H1 (cell line): ENCODE results near the gene PROSER2. TPM values are rescaled to one million over a fixed set of nuclear protein-coding genes. Genes with fewer than 3 reads are reported as not detected.

Experiments used
- CTCF ChIA-PET: fragments of 300-600 bp; sonication (Branson Sonifier 250); formaldehyde crosslinking; loops from one replicate; lab custom pipeline; 2021; ENCODE audit not compliant: partially characterized antibody; lab: Charles Lee
- POLR2A ChIA-PET: fragments of 300-600 bp; sonication (Branson Sonifier 250); formaldehyde crosslinking; loops from one replicate; lab custom pipeline; 2021; ENCODE audit warnings: inconsistent platforms; ENCODE audit not compliant: partially characterized antibody; lab: Charles Lee
- DNase-seq, 2 experiments: peaks; one replicate each; pipeline versions ENCODE4 v3.0.0 to v3.0.0-alpha.2; 2010 to 2022; ENCODE audit warnings: low spot score in 2 of 2, low read depth in 1 of 2, mixed read lengths in 1 of 2
- FAIRE-seq: peaks from 2 replicates; lab custom pipeline; 2011; peaks lifted over from hg19 to GRCh38; lab: Jason Lieb, UNC
- H2AFZ ChIP-seq: 2 replicates; pipeline ENCODE4 v1.8.1; 2012; ENCODE audit warnings: low read length, inconsistent platforms
- H2AK5ac ChIP-seq: 2 replicates; pipeline ENCODE4 v1.6.1; 2013; ENCODE audit warnings: low read depth, low read length
- H2BK120ac ChIP-seq: replicated peaks from 2 replicates; pipeline ENCODE3; 2013; ENCODE audit warnings: low read depth, low read length, inconsistent platforms
- H2BK12ac ChIP-seq: 2 replicates; pipeline ENCODE4 v1.6.1; 2013; ENCODE audit warnings: low read depth, low read length
- H2BK15ac ChIP-seq: 2 replicates; pipeline ENCODE4 v1.6.1; 2013; ENCODE audit warnings: low read length
- H2BK20ac ChIP-seq: 2 replicates; pipeline ENCODE4 v1.6.1; 2013; ENCODE audit warnings: low read length
- H2BK5ac ChIP-seq: 2 replicates; pipeline ENCODE4 v1.6.1; 2013; ENCODE audit warnings: low read depth, low read length
- H3K14ac ChIP-seq: 2 replicates; pipeline ENCODE4 v1.6.1; 2013; ENCODE audit warnings: inconsistent platforms; ENCODE audit not compliant: insufficient read length
- H3K18ac ChIP-seq: 2 replicates; pipeline ENCODE4 v1.6.1; 2013; ENCODE audit warnings: low read length; ENCODE audit errors: extremely low read depth
- H3K23ac ChIP-seq: 2 replicates; pipeline ENCODE4 v1.6.1; 2013; ENCODE audit warnings: inconsistent platforms; ENCODE audit not compliant: insufficient read length
- H3K23me2 ChIP-seq: 2 replicates; pipeline ENCODE4 v1.6.1; 2013; ENCODE audit warnings: low read depth, low read length
- H3K27ac ChIP-seq: 2 replicates; pipeline ENCODE4 v1.6.1; 2011; ENCODE audit warnings: low read depth, low read length, inconsistent platforms
- H3K27me3 ChIP-seq, 4 experiments: replicated peaks in 1 of 4; 1 replicate in 1 of 4; 2 replicates in 3 of 4; pipeline versions ENCODE4 v1.6.1 to v1.8.1; 2011 to 2013; ENCODE audit warnings: low read length in 3 of 4, mild to moderate bottlenecking in 3 of 4, inconsistent platforms in 2 of 4, mixed read lengths in 2 of 4, moderate library complexity in 1 of 4; ENCODE audit not compliant: control insufficient read depth in 3 of 4, insufficient read depth in 3 of 4; ENCODE audit errors: extremely low read depth in 1 of 4
- H3K36me3 ChIP-seq, 4 experiments: 2 replicates each; pipeline versions ENCODE4 v1.6.1 to v1.8.1; 2011 to 2013; ENCODE audit warnings: mild to moderate bottlenecking in 4 of 4, low read length in 3 of 4, moderate library complexity in 2 of 4, control low read depth in 1 of 4, inconsistent platforms in 1 of 4; ENCODE audit not compliant: insufficient read depth in 4 of 4, control insufficient read depth in 2 of 4
- H3K4ac ChIP-seq: replicated peaks from 2 replicates; pipeline ENCODE3; 2013; ENCODE audit warnings: low read length, low read depth, mixed read lengths, inconsistent platforms; ENCODE audit not compliant: insufficient read length
- H3K4me1 ChIP-seq, 4 experiments: replicated peaks in 1 of 4; 1 replicate in 1 of 4; 2 replicates in 3 of 4; pipeline versions ENCODE4 v1.6.1 to v1.8.1; 2011 to 2013; ENCODE audit warnings: low read length in 3 of 4, inconsistent platforms in 2 of 4, mixed read lengths in 1 of 4; ENCODE audit not compliant: insufficient read depth in 4 of 4, control insufficient read depth in 3 of 4
- H3K4me2 ChIP-seq, 2 experiments: 2 replicates each; pipeline versions ENCODE4 v1.6.1 to v1.8.1; 2011 to 2013; ENCODE audit warnings: low read depth in 2 of 2, low read length in 2 of 2, control low read depth in 1 of 2, inconsistent platforms in 1 of 2, mild to moderate bottlenecking in 1 of 2; ENCODE audit not compliant: insufficient read depth in 1 of 2
- H3K4me3 ChIP-seq, 4 experiments: fragments of 200-600, 300-600 bp in 1 of 4; sonication (generic), shearing (Covaris generic), sonication (Bioruptor Twin) in 1 of 4; 2 replicates each; pipeline versions ENCODE4 v1.5.1 to v1.8.1; 2011 to 2016; ENCODE audit warnings: low read length in 4 of 4, low read depth in 3 of 4, control low read depth in 2 of 4, inconsistent platforms in 2 of 4, mild to moderate bottlenecking in 2 of 4, mixed read lengths in 1 of 4, moderate library complexity in 1 of 4; ENCODE audit not compliant: insufficient read depth in 2 of 4; ENCODE audit errors: extremely low read depth in 1 of 4
- H3K56ac ChIP-seq: replicated peaks from 2 replicates; pipeline ENCODE3; 2013; ENCODE audit warnings: low read depth, mild to moderate bottlenecking, mixed read lengths, low read length, inconsistent platforms; ENCODE audit not compliant: insufficient read length
- H3K79me1 ChIP-seq: 2 replicates; pipeline ENCODE4 v1.6.1; 2013; ENCODE audit warnings: low read depth, low read length, control low read depth
- H3K79me2 ChIP-seq, 2 experiments: 2 replicates each; pipeline versions ENCODE4 v1.6.1 to v1.8.1; 2012 to 2013; ENCODE audit warnings: low read length in 2 of 2, mild to moderate bottlenecking in 2 of 2, inconsistent platforms in 1 of 2; ENCODE audit not compliant: insufficient read depth in 2 of 2, control insufficient read depth in 1 of 2
- H3K9ac ChIP-seq, 4 experiments: replicated peaks in 1 of 4; 1 replicate in 1 of 4; 2 replicates in 3 of 4; pipeline versions ENCODE4 v1.6.1 to v1.8.1; 2011 to 2013; ENCODE audit warnings: low read depth in 3 of 4, low read length in 3 of 4, control low read depth in 2 of 4, mild to moderate bottlenecking in 2 of 4, moderate library complexity in 2 of 4, inconsistent platforms in 1 of 4; ENCODE audit errors: extremely low read depth in 1 of 4
- H3K9me3 ChIP-seq, 2 experiments: 2 replicates each; pipeline versions ENCODE4 v1.6.1 to v1.8.1; 2012 to 2013; ENCODE audit warnings: mild to moderate bottlenecking in 2 of 2, moderate library complexity in 2 of 2, control low read depth in 1 of 2, inconsistent platforms in 1 of 2, low read depth in 1 of 2, low read length in 1 of 2, mixed read lengths in 1 of 2; ENCODE audit not compliant: insufficient read depth in 2 of 2
- H4K20me1 ChIP-seq, 2 experiments: replicated peaks in 1 of 2; 2 replicates each; pipeline versions ENCODE3 to v1.8.1; 2011 to 2013; ENCODE audit warnings: inconsistent platforms in 2 of 2, low read length in 2 of 2, mild to moderate bottlenecking in 1 of 2; ENCODE audit not compliant: insufficient read depth in 2 of 2, control insufficient read depth in 1 of 2
- H4K5ac ChIP-seq: 2 replicates; pipeline ENCODE4 v1.6.1; 2013; ENCODE audit warnings: low read length, low read depth, mixed read lengths, inconsistent platforms; ENCODE audit not compliant: insufficient read length
- H4K8ac ChIP-seq: 2 replicates; pipeline ENCODE4 v1.8.0; 2013; ENCODE audit warnings: mild to moderate bottlenecking, moderate library complexity, low read length, inconsistent platforms; ENCODE audit not compliant: insufficient read depth; ENCODE audit errors: extremely low read depth
- H4K91ac ChIP-seq: replicated peaks from 2 replicates; pipeline ENCODE3; 2013; ENCODE audit warnings: low read length, mixed read lengths, inconsistent platforms; ENCODE audit not compliant: insufficient read length
- CEBPB ChIP-seq: IDR thresholded peaks from 2 replicates; pipeline ENCODE4 v1.6.1; 2012; ENCODE audit warnings: low read depth, low read length
- CHD2 ChIP-seq: IDR thresholded peaks from 2 replicates; pipeline ENCODE4 v1.6.1; 2012; ENCODE audit warnings: low read length, improper control_type of control experiment
- CTBP2 ChIP-seq: IDR thresholded peaks from 2 replicates; pipeline ENCODE4 v1.7.0; 2011; ENCODE audit warnings: borderline replicate concordance, mild to moderate bottlenecking, moderate library complexity, mixed read lengths, low read length; ENCODE audit not compliant: insufficient read depth, insufficient read length
- CTCF ChIP-seq, 3 experiments: IDR thresholded peaks; 1 replicate in 2 of 3; 2 replicates in 1 of 3; pipeline versions ENCODE4 v1.5.1 to v1.6.1; 2011; ENCODE audit warnings: low read length in 3 of 3, mild to moderate bottlenecking in 3 of 3, inconsistent platforms in 2 of 3, low read depth in 1 of 3, moderate library complexity in 1 of 3; ENCODE audit not compliant: insufficient read depth in 1 of 3; ENCODE audit errors: control extremely low read depth in 1 of 3
- EGR1 ChIP-seq: IDR thresholded peaks from 2 replicates; pipeline ENCODE4 v1.6.1; 2011; ENCODE audit warnings: low read depth, low read length, borderline replicate concordance
- HDAC2 ChIP-seq, 2 experiments: fragments of 300-600 bp in 1 of 2; sonication (generic) in 1 of 2; IDR thresholded peaks; 2 replicates each; pipeline ENCODE4 v1.6.1; 2011 to 2012; ENCODE audit warnings: low read depth in 2 of 2, low read length in 2 of 2, mild to moderate bottlenecking in 2 of 2, moderate library complexity in 2 of 2, borderline replicate concordance in 1 of 2, inconsistent platforms in 1 of 2
- RAD21 ChIP-seq, 2 experiments: IDR thresholded peaks in 1 of 2; conservative IDR thresholded peaks in 1 of 2; 2 replicates each; pipeline ENCODE4 v1.6.1; 2011; ENCODE audit warnings: low read depth in 2 of 2, low read length in 2 of 2, improper control_type of control experiment in 1 of 2, inconsistent platforms in 1 of 2, mild to moderate bottlenecking in 1 of 2, moderate library complexity in 1 of 2
- WGBS, 2 experiments: shearing (Covaris generic) in 1 of 2; methylation state at CpG; one replicate each; pipeline versions ENCODE4 v1.1.6 to v1.1.7; 2013 to 2015; ENCODE audit warnings: low lambda C conversion rate in 2 of 2, mixed read lengths in 2 of 2, inconsistent platforms in 1 of 2, low coverage in 1 of 2, missing lambda C conversion rate in 1 of 2; ENCODE audit not compliant: insufficient replicate concordance in 2 of 2, insufficient coverage in 1 of 2, insufficient read length in 1 of 2; ENCODE audit errors: extremely low coverage in 1 of 2, missing lambda C conversion rate in 1 of 2; 5-methylcytosine and 5-hydroxymethylcytosine counted together
- polyA plus RNA-seq, 7 experiments: library from polyadenylated mRNA; depleted of rRNA in 3 of 7; stranded (reverse) in 5 of 7; unstranded in 2 of 7; fragments of >200 nt in 5 of 7; fragments of 200-250 nt in 2 of 7; gene quantifications; 1 replicate in 5 of 7; 2 replicates in 1 of 7; 4 replicates in 1 of 7; pipeline versions ENCODE4 v1.2.1 to v1.2.3, GENCODE V29; 2011 to 2013; ENCODE audit warnings: missing spikeins in 2 of 7, mixed read lengths in 2 of 7
- total RNA-seq: library from RNA; stranded (reverse); fragmentation: NEBNext Ultra II Directional; extraction: Animal tissue kit (Norgen Biotek cat#: 25700); gene quantifications from 2 replicates; pipeline ENCODE4 v1.2.1, GENCODE V29; 2021

Gene PROSER2
- total and polyA plus RNA-seq, 2 of the 8 experiments (the other 6 are each of a cell fraction or from before 2014, with no cell fraction given) = 3.9 to 13.7 TPM

DNA sequence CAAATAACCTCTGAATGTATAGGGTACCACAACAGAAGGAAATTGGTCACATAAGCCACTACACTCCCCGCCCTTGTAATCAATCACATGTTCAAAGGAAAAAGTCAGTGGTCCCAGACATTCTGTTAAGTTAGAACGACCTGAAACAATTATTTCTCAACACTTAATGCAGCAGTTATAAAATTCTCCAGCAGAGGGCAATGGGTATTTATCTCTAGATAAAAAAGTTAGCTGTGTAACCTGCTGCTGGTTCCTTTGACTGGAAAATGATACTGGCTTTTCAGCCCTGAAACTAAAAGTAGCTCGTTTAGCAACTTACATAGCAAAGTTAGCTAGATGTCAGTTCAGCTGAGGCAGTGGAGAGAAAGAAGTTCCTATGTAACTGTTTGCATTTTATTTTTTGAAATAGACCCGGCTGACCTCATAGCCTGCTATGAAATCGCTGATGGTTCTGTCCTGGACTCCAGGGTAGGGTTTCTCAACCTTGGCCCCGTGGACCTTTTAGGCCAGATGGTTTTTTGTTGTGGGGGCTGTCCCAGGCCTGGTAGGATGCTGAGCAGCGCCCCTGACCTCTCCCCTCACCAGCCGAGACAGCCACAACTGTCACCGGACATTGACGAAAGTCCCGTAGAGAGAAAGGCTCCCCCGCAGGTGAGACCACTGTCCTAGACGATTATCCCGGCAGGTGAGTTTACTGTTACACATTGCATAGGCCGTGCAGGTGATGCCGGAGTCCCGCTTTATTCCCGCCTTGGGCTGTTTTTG is 40.2 kb upstream of the PROSER2 start:
- 81% methylated on average over 18 of the region's 18 CpGs; no CpG with 5 or more reads in 1 of the 2 experiments for WGBS, 2 experiments
- CTCF ChIA-PET = interaction anchor here (0.6 to 3.6 kb wide), 53 partner anchors 8 to 414 kb away, joined by 3 to 40 read pairs (median 5); partner anchors contain the start of genes ECHDC3 and PROSER2

More for the DNA sequence above, 40.2 kb upstream of the PROSER2 start:
- H4K91ac ChIP-seq = no peak overlapping the region
- no peak overlapping the region for H3K23ac ChIP-seq
- H4K20me1 ChIP-seq = no peaks in the 10 kb centered on the region
- peak in 1 of 2 experiments; percentile 48 for DNase-seq
- H3K56ac ChIP-seq = no peak overlapping the region
- H3K9me3 ChIP-seq = no peaks in the 10 kb centered on the region; a peak in 1 of 4 replicates
- H3K79me1 ChIP-seq = no peaks in the 10 kb centered on the region
- no peaks in the 10 kb centered on the region for H3K23me2 ChIP-seq
- H3K27ac ChIP-seq = no peak overlapping the region
- H2BK20ac ChIP-seq = no peak overlapping the region
- no peak overlapping the region for H3K9ac ChIP-seq
- no peak overlapping the region for H2AFZ ChIP-seq
- no peak overlapping the region for H3K18ac ChIP-seq
- H2AK5ac ChIP-seq = no peak overlapping the region
- H4K5ac ChIP-seq = no peak overlapping the region
- no peak overlapping the region for H2BK15ac ChIP-seq
- no peak overlapping the region for H4K8ac ChIP-seq
- POLR2A ChIA-PET = interaction anchor here (0.8 kb wide), 1 partner anchor 98 kb away, joined by 3 read pairs; no protein-coding TSS in a partner anchor
- no peak overlapping the region for H2BK120ac ChIP-seq
- H3K14ac ChIP-seq = no peak overlapping the region
- 0 out of 2 replicates have a peak overlapping the region, but pooled peaks have one; percentile 9 for H2BK12ac ChIP-seq
- FAIRE-seq = peak; percentile 28
- H3K4me1 ChIP-seq = no peaks in the 10 kb centered on the region
- no peaks in the 10 kb centered on the region for H3K79me2 ChIP-seq
- no peak overlapping the region for H3K4ac ChIP-seq
- H2BK5ac ChIP-seq = no peak overlapping the region
- no peaks in the 10 kb centered on the region for H3K27me3 ChIP-seq
- H3K4me2 ChIP-seq = no peak overlapping the region
- no peak overlapping the region for H3K4me3 ChIP-seq
- H3K36me3 ChIP-seq = no peaks in the 10 kb centered on the region
- peak; percentile 62; the same call in 1 of the 2 replicates for TF ChIP-seq CEBPB
- TF ChIP-seq CTCF (IDR thresholded peaks at IDR 0.05; ENCODE audit: control extremely low read depth in 1 of 3, insufficient read depth in 1 of 3, low read depth in 1 of 3, low read length in 3 of 3) = peak in 2 of 3 experiments; percentile 41 to 54; a peak in 2 of 4 replicates
- TF ChIP-seq HDAC2 (IDR thresholded peaks at IDR 0.05; ENCODE audit: borderline replicate concordance in 1 of 2, low read depth in 2 of 2, low read length in 2 of 2) = no peak
- TF ChIP-seq CTBP2 = no peak
- peak; percentile 60 to 62 for TF ChIP-seq RAD21 (IDR thresholded peaks at IDR 0.05 in 1 of 2, conservative IDR thresholded peaks at IDR 0.05 in 1 of 2; ENCODE audit: low read depth in 2 of 2, low read length in 2 of 2)
- no peak for TF ChIP-seq CHD2
- no peak for TF ChIP-seq EGR1
